HepG2 (cell line): ENCODE data around the gene UBE2O. TPM values are rescaled to one million over a fixed set of nuclear protein-coding genes. Genes with fewer than 3 reads are reported as not detected.

ENCODE experiments used
- AGO1 ChIP-seq: fragments of 200-400 bp; formaldehyde crosslinking; IDR thresholded peaks from 2 replicates; pipeline ENCODE4 v1.6.1; 2017; ENCODE audit warnings: mild to moderate bottlenecking, low read depth, low read length, moderate library complexity; ENCODE audit not compliant: poor library complexity, severe bottlenecking
- AKAP8 ChIP-seq: sonication (generic); formaldehyde crosslinking; IDR thresholded peaks from 2 replicates; pipeline ENCODE4 v1.5.1; 2020; ENCODE audit warnings: mild to moderate bottlenecking, missing genetic modification reagents
- ARID5B ChIP-seq: IDR thresholded peaks from 2 replicates; pipeline ENCODE4 v1.4.0; 2020; ENCODE audit warnings: mild to moderate bottlenecking, missing genetic modification reagents
- DR1 ChIP-seq: sonication (generic); formaldehyde crosslinking; IDR thresholded peaks from 2 replicates; pipeline ENCODE4 v1.8.0; 2021; ENCODE audit warnings: mild to moderate bottlenecking, missing genetic modification reagents, inconsistent platforms
- ELF3 ChIP-seq: IDR thresholded peaks from 2 replicates; pipeline ENCODE4 v1.6.1; 2016; ENCODE audit warnings: missing genetic modification reagents, missing compliant biosample characterization
- ETV6 ChIP-seq: sonication (generic); formaldehyde crosslinking; conservative IDR thresholded peaks from 2 replicates; pipeline ENCODE4 v1.4.0; 2020; ENCODE audit warnings: missing genetic modification reagents
- FOSL1 ChIP-seq: sonication (generic); formaldehyde crosslinking; IDR thresholded peaks from 2 replicates; pipeline ENCODE4 v1.9.0; 2021; ENCODE audit warnings: missing genetic modification reagents, borderline replicate concordance
- HDAC6 ChIP-seq: fragments of 200-600 bp; sonication (generic); IDR thresholded peaks from 2 replicates; pipeline ENCODE4 v1.7.0; 2017; ENCODE audit warnings: mild to moderate bottlenecking, antibody characterized with exemption, low read length, low read depth
- HMG20A ChIP-seq: IDR thresholded peaks from 2 replicates; pipeline ENCODE4 v1.6.1; 2016; ENCODE audit warnings: borderline replicate concordance
- HNRNPL ChIP-seq: fragments of 200-400 bp; formaldehyde crosslinking; IDR thresholded peaks from 2 replicates; pipeline ENCODE4 v1.6.1; 2017; ENCODE audit warnings: mild to moderate bottlenecking, low read depth, low read length
- HNRNPLL ChIP-seq: fragments of 200-400 bp; formaldehyde crosslinking; IDR thresholded peaks from 2 replicates; pipeline ENCODE4 v1.6.1; 2017; ENCODE audit warnings: mild to moderate bottlenecking, low read depth, low read length; ENCODE audit not compliant: poor library complexity, severe bottlenecking
- HOXA3 ChIP-seq: sonication (generic); formaldehyde crosslinking; IDR thresholded peaks from 2 replicates; pipeline ENCODE4 v1.5.0; 2020; ENCODE audit warnings: missing genetic modification reagents
- JUND ChIP-seq: sonication (generic); formaldehyde crosslinking; IDR thresholded peaks from 2 replicates; pipeline ENCODE4 v1.8.0; 2022; ENCODE audit warnings: mild to moderate bottlenecking, missing genetic modification reagents
- KLF13 ChIP-seq: sonication (generic); formaldehyde crosslinking; IDR thresholded peaks from 2 replicates; pipeline ENCODE4 v1.4.0; 2020; ENCODE audit warnings: mild to moderate bottlenecking, missing genetic modification reagents
- MED8 ChIP-seq: sonication (generic); formaldehyde crosslinking; IDR thresholded peaks from 2 replicates; pipeline ENCODE4 v1.8.1; 2023; ENCODE audit warnings: mild to moderate bottlenecking, missing genetic modification reagents; ENCODE audit not compliant: insufficient replicate concordance
- NFATC3 ChIP-seq: sonication (generic); formaldehyde crosslinking; IDR thresholded peaks from 2 replicates; pipeline ENCODE4 v1.5.1; 2020; ENCODE audit warnings: mild to moderate bottlenecking, missing genetic modification reagents
- NONO ChIP-seq, 2 experiments: fragments of 450-650 bp in 1 of 2; sonication (generic) in 1 of 2; formaldehyde crosslinking in 1 of 2; IDR thresholded peaks in 1 of 2; conservative IDR thresholded peaks in 1 of 2; 2 replicates each; pipeline versions ENCODE4 v1.6.1 to v1.8.0; 2017 to 2022; ENCODE audit warnings: mild to moderate bottlenecking in 1 of 2, missing genetic modification reagents in 1 of 2, moderate library complexity in 1 of 2
- RBM22 ChIP-seq: fragments of 200-400 bp; formaldehyde crosslinking; optimal IDR thresholded peaks from 2 replicates; pipeline ENCODE3; 2017; ENCODE audit warnings: mild to moderate bottlenecking, low read length, moderate library complexity
- SNAI1 ChIP-seq: sonication (generic); formaldehyde crosslinking; IDR thresholded peaks from 2 replicates; pipeline ENCODE4 v1.5.0; 2020; ENCODE audit warnings: mild to moderate bottlenecking, missing genetic modification reagents, borderline replicate concordance
- SRY ChIP-seq: sonication (generic); formaldehyde crosslinking; IDR thresholded peaks from 2 replicates; pipeline ENCODE4 v1.8.0; 2022; ENCODE audit warnings: mild to moderate bottlenecking, missing genetic modification reagents
- ZFX ChIP-seq: sonication (generic); formaldehyde crosslinking; IDR thresholded peaks from 2 replicates; pipeline ENCODE4 v1.4.0; 2020; ENCODE audit warnings: mild to moderate bottlenecking, low read depth, missing genetic modification reagents, moderate library complexity
- ZFY ChIP-seq: sonication (generic); formaldehyde crosslinking; IDR thresholded peaks from 2 replicates; pipeline ENCODE4 v1.4.0; 2020; ENCODE audit warnings: missing genetic modification reagents
- ZNF580 ChIP-seq: IDR thresholded peaks from 2 replicates; pipeline ENCODE4 v1.6.1; 2016; ENCODE audit warnings: low read depth, borderline replicate concordance
- ZSCAN29 ChIP-seq: sonication (generic); formaldehyde crosslinking; conservative IDR thresholded peaks from 2 replicates; pipeline ENCODE4 v1.4.0; 2020; ENCODE audit warnings: mild to moderate bottlenecking, missing genetic modification reagents
- polyA plus RNA-seq, 8 experiments: library from polyadenylated mRNA; depleted of rRNA in 3 of 8; stranded (reverse) in 7 of 8; unstranded in 1 of 8; fragments of >200 nt; fragmentation: Illumina TruSeq in 4 of 8; extraction: Trizol in 4 of 8; gene quantifications; 2 replicates each; pipeline versions ENCODE4 v1.2.1 to v1.2.3, GENCODE V29; 2011 to 2016; ENCODE audit warnings: low read depth in 4 of 8, missing spikeins in 1 of 8, mixed read lengths in 1 of 8; ENCODE audit not compliant: insufficient read depth in 1 of 8
- total RNA-seq, 5 experiments: library from RNA; depleted of rRNA; stranded (reverse); fragments of >200 nt; fragmentation: Illumina TruSeq; extraction: Trizol; gene quantifications; 2 replicates each; pipeline ENCODE4 v1.2.3, GENCODE V29; 2016; ENCODE audit warnings: low read depth in 1 of 5

UBE2O gene
- total and polyA plus RNA-seq, 2 of the 13 experiments (the other 11 are each of a cell fraction or from before 2014, with no cell fraction given), result 21.5 to 23.5 TPM

- TF ChIP-seq ARID5B (CRISPR knock-in tag) (no peak), ETV6 (CRISPR knock-in tag) (no peak), RBM22 (peak; percentile 73), NONO (IDR thresholded peaks at IDR 0.05) (no peak), NONO (CRISPR knock-in tag; conservative IDR thresholded peaks at IDR 0.05) (peak; percentile 44; the same call in 1 of the 2 replicates), AGO1 (peak; percentile 72), ZSCAN29 (CRISPR knock-in tag) (0 out of 2 replicates have a peak, but pooled peaks have one; percentile 25), HOXA3 (0 out of 2 replicates have a peak, but pooled peaks have one; percentile 14), KLF13 (CRISPR knock-in tag) (0 out of 2 replicates have a peak, but pooled peaks have one; percentile 27), DR1 (CRISPR knock-in tag) (0 out of 2 replicates have a peak, but pooled peaks have one; percentile 21), ZNF580 (CRISPR knock-in tag) (no peak), JUND (CRISPR knock-in tag) (0 out of 2 replicates have a peak, but pooled peaks have one; percentile 3), FOSL1 (CRISPR knock-in tag) (0 out of 2 replicates have a peak, but pooled peaks have one; percentile 17), MED8 (CRISPR knock-in tag) (peak; percentile 57), ZFX (CRISPR knock-in tag) (no peak), SNAI1 (0 out of 2 replicates have a peak, but pooled peaks have one; percentile 36), ZFY (CRISPR knock-in tag) (peak; percentile 29; the same call in 1 of the 2 replicates), ELF3 (CRISPR knock-in tag) (no peak), AKAP8 (CRISPR knock-in tag) (peak; percentile 59; the same call in 1 of the 2 replicates), SRY (CRISPR knock-in tag) (0 out of 2 replicates have a peak, but pooled peaks have one; percentile 65), HDAC6 (no peak), HNRNPLL (peak; percentile 43), HNRNPL (peak; percentile 86), HMG20A (no peak), NFATC3 (no peak)
These were observed 65.8 kb downstream of the UBE2O start (continued) for GRCh38 chr17:76386966-76387765.
